ENCODE data around the gene BRD4. TPM values are rescaled to one million over a fixed set of nuclear protein-coding genes. Genes with fewer than 3 reads are reported as not detected.
"Not testable (repeated sequence)": the region's sequence is repeated elsewhere in the genome, so short reads cannot be mapped to it uniquely, and the experiment has no call there.

Gene BRD4
- total RNA-seq, 4 donors from 2014 or later = 5.6 to 156 (median 16.6) TPM

DNA sequence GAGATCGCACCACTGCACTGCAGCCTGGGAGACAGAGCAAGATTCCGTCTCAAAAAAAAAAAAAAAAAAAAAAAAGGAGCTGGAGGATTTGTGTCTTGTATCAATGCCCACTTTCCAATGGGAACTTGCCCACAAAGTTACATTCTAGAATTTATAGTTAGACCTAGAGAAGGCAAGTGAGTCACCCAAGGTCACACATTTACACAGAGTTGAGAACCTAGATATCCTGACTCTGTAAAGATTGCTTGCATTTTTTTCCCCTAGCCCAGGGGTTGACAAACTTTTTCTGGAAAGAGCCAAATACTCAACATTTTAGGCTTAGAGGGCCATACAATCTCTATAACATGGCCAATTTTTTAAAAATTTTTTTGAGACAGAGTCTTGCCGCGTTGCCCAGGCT lies 7.7 kb upstream of the BRD4 start:
- no peaks in the 10 kb centered on the region for H3K36me3 ChIP-seq
- intact Hi-C loops (cut with DNase I; ENCODE audit: low total_unique reads) = no loop called here
- H3K27ac ChIP-seq = no peak overlapping the region
- no peaks in the 10 kb centered on the region for H3K9me3 ChIP-seq
- no peak for DNase-seq
- TF ChIP-seq POLR2A (IDR thresholded peaks at IDR 0.05) = no peak
- H3K27me3 ChIP-seq = no peaks in the 10 kb centered on the region
- no peaks in the 10 kb centered on the region for H3K4me1 ChIP-seq
- no peak overlapping the region for H3K4me3 ChIP-seq

DNA sequence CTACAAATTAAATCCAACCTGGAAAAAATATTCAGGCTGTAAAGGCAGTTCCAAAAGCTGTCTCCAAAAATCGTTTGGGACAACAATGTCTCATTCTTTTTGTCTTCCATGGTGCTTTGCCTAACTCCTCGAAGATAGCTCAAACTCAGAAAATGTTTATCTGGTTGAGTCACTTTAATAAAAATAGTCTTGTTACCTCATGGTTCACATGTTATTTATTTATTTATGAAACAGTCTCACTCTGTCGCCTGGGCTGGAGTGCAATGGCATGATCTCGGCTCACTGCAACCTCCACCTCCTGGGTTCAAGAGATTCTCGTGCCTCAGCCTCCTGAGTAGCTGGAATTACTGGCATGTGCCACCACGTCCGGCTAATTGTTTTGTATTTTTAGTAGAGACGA lies 4.9 kb upstream of the BRD4 start:
- DNase-seq = no peak
- intact Hi-C loops (cut with DNase I; ENCODE audit: low total_unique reads) = no loop called here

GRCh38 chr19:15335992-15336391 lies 3.7 kb upstream of the BRD4 start:
- H3K27me3 ChIP-seq; DNase-seq; intact Hi-C loops (cut with DNase I; ENCODE audit: low total_unique reads); H3K36me3 ChIP-seq; H3K9me3 ChIP-seq; H3K4me1 ChIP-seq; H3K27ac ChIP-seq; H3K4me3 ChIP-seq: not testable (repeated sequence)

More for the DNA sequence above, 4.9 kb upstream of the BRD4 start:
- Histone ChIP-seq H3K27me3 (no peaks in the 10 kb centered on the region), H3K36me3 (no peaks in the 10 kb centered on the region), H3K27ac (peak overlapping the region in 1 of 2 donors; percentile 40), H3K9me3 (no peaks in the 10 kb centered on the region), H3K4me3 (no peak overlapping the region), H3K4me1 (no peaks in the 10 kb centered on the region)
- TF ChIP-seq, protein P1, sequence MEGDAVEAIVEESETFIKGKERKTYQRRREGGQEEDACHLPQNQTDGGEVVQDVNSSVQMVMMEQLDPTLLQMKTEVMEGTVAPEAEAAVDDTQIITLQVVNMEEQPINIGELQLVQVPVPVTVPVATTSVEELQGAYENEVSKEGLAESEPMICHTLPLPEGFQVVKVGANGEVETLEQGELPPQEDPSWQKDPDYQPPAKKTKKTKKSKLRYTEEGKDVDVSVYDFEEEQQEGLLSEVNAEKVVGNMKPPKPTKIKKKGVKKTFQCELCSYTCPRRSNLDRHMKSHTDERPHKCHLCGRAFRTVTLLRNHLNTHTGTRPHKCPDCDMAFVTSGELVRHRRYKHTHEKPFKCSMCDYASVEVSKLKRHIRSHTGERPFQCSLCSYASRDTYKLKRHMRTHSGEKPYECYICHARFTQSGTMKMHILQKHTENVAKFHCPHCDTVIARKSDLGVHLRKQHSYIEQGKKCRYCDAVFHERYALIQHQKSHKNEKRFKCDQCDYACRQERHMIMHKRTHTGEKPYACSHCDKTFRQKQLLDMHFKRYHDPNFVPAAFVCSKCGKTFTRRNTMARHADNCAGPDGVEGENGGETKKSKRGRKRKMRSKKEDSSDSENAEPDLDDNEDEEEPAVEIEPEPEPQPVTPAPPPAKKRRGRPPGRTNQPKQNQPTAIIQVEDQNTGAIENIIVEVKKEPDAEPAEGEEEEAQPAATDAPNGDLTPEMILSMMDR (IDR thresholded peaks at IDR 0.05) = no peak
- TF ChIP-seq POLR2A (IDR thresholded peaks at IDR 0.05) = no peak

GRCh38 chr19:15331419-15332310 lies 674 bp downstream of the BRD4 start:
- Histone ChIP-seq H3K4me1 (peaks cover 7 to 26% of the 10 kb centered on the region in 2 donors), H3K36me3 (no peaks in the 10 kb centered on the region), H3K27ac (peak overlapping the region; percentile 91 to 98), H3K4me3 (peak overlapping the region; percentile 87 to 95), H3K27me3 (no peaks in the 10 kb centered on the region), H3K9me3 (no peaks in the 10 kb centered on the region)
- intact Hi-C loops (cut with DNase I; ENCODE audit: low total_unique reads) = no loop called here
- peak; percentile 48 to 69 for DNase-seq
- TF ChIP-seq, protein P1 (IDR thresholded peaks at IDR 0.05) = no peak
- peak in 1 of 2 donors; percentile 26 for TF ChIP-seq POLR2A (IDR thresholded peaks at IDR 0.05)

DNA sequence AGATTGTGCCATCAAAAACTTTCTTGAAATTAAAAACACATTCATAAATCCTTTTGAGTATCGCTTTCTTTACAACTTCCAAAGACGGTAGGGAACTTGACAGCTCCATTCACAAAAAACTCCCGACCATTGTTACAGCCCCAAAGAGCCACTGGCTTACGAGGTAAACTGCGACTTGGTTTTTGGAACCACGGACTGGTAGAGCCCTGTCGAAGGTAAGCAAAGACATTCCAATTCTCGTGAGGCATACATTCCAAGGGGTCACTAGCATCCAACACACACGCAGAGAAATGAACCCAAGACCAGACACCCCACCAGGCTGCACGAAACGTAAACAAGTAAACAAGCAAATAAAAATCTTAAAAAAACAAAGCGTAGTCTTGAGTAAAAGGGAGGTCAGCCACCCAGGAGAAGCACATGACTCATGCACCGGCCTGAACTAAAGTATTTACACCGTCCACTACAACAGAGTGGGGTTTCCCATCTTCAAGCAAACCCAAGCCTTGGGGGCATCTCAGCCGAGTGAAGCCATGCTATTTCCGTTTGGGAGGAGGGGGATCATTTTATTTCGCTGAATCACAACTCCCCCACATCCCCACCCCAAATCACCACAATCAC lies 1.4 kb downstream of the BRD4 start:
- intact Hi-C loops (cut with DNase I; ENCODE audit: low total_unique reads) = no loop called here
- peak overlapping the region; percentile 91 to 98 for H3K27ac ChIP-seq
- no peaks in the 10 kb centered on the region for H3K27me3 ChIP-seq
- TF ChIP-seq, protein P1 (IDR thresholded peaks at IDR 0.05) = no peak
- no peak for TF ChIP-seq POLR2A (IDR thresholded peaks at IDR 0.05)
- H3K4me1 ChIP-seq = peaks cover 7 to 26% of the 10 kb centered on the region in 2 donors
- H3K4me3 ChIP-seq = peak overlapping the region; percentile 87 to 95
- no peaks in the 10 kb centered on the region for H3K36me3 ChIP-seq
- DNase-seq = no peak
- no peaks in the 10 kb centered on the region for H3K9me3 ChIP-seq

DNA sequence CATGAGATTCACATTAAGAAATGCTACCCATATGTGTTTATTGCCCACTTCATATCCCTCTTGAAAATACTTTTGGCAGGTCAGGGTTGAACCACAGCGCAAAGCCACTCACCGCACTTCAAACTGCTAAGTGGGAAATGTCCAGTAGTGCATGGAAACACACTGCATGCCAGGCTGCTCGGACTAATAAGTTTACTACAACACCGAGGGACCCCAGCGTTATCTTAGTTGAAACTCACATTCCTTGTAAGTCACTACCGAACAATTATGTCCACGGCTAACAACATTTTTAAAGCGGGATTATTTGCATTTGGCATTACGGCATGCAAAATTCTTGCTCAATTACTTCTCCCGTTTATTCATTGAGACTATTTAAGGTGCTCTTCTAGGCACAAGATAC lies 4.0 kb downstream of the BRD4 start:
- Histone ChIP-seq H3K27ac (no peak overlapping the region), H3K27me3 (no peaks in the 10 kb centered on the region), H3K36me3 (no peaks in the 10 kb centered on the region), H3K9me3 (no peaks in the 10 kb centered on the region), H3K4me3 (no peak overlapping the region), H3K4me1 (peaks cover 7 to 48% of the 10 kb centered on the region in 2 donors)
- intact Hi-C loops (cut with DNase I; ENCODE audit: low total_unique reads) = loop anchor here (10.0 kb wide), 1 partner anchor 64 kb away; no protein-coding TSS in a partner anchor
- TF ChIP-seq, protein P1 (IDR thresholded peaks at IDR 0.05) = no peak
- DNase-seq = no peak
